Measurements from ENCODE around the gene RPL36. TPM values are rescaled to one million over a fixed set of nuclear protein-coding genes. Genes with fewer than 3 reads are reported as not detected.

RPL36 gene
- polyA plus RNA-seq, 1 of the 3 experiments (the other 2 are of a cell fraction): 1,383 TPM

- TF ChIP-seq ZBTB33 (IDR thresholded peaks at IDR 0.05; ENCODE audit: borderline replicate concordance, low read depth) (no peak), REST (IDR thresholded peaks at IDR 0.05; ENCODE audit: low read depth, low read length) (no peak), SIN3A (IDR thresholded peaks at IDR 0.05; ENCODE audit: borderline replicate concordance, low read depth, low read length) (no peak), CHD2 (IDR thresholded peaks at IDR 0.05; ENCODE audit: low read length, partially characterized antibody) (no peak)
Observed at GRCh38 chr19:5652261-5652660, 37.8 kb upstream of the RPL36 start (continued).

- Histone ChIP-seq H3K4me3 (ENCODE audit: low read depth in 2 of 2, low read length in 1 of 2) (no peak overlapping the region), H3F3A (replicated peaks; ENCODE audit: insufficient read depth) (peaks cover 5% of the 10 kb centered on the region), H3K9me3 (no peaks in the 10 kb centered on the region), H3K9ac (no peak overlapping the region), H3K4me2 (no peak overlapping the region), H4K20me1 (ENCODE audit: insufficient read depth) (no peaks in the 10 kb centered on the region), H2AFZ (ENCODE audit: low read depth) (no peak overlapping the region), H3K9me2 (no peaks in the 10 kb centered on the region), H3K79me2 (ENCODE audit: insufficient read depth) (peaks cover 13% of the 10 kb centered on the region; the same call in 1 of the 2 replicates), H3K27me3 (ENCODE audit: insufficient read depth) (no peaks in the 10 kb centered on the region), H3K4me1 (ENCODE audit: control insufficient read depth in 1 of 2, insufficient read depth in 2 of 2, low read depth in 1 of 2, low read length in 1 of 2) (no peaks in the 10 kb centered on the region), H3K27ac (ENCODE audit: low read depth in 2 of 2, low read length in 1 of 2) (no peak overlapping the region), H3K36me3 (replicated peaks in 1 of 2; ENCODE audit: control insufficient read depth in 1 of 2, insufficient read depth in 2 of 2, low read length in 1 of 2) (peaks cover 55 to 56% of the 10 kb centered on the region in 2 experiments)
- TF ChIP-seq TCF12 (IDR thresholded peaks at IDR 0.05) (no peak), FOXJ3 (CRISPR knock-in tag; IDR thresholded peaks at IDR 0.05) (no peak), RAD21 (IDR thresholded peaks at IDR 0.05; ENCODE audit: low read length) (no peak), RCOR1 (IDR thresholded peaks at IDR 0.05; ENCODE audit: low read length) (no peak), USF1 (IDR thresholded peaks at IDR 0.05; ENCODE audit: borderline replicate concordance, low read depth) (no peak), IRF3 (IDR thresholded peaks at IDR 0.05; ENCODE audit: low read depth, low read length) (no peak), CHD2 (IDR thresholded peaks at IDR 0.05; ENCODE audit: low read length, partially characterized antibody) (no peak), SIN3A (IDR thresholded peaks at IDR 0.05; ENCODE audit: borderline replicate concordance, low read depth, low read length) (no peak), GATA2 (CRISPR knock-in tag; IDR thresholded peaks at IDR 0.05) (no peak), JUND (IDR thresholded peaks at IDR 0.05) (no peak), USF2 (IDR thresholded peaks at IDR 0.05; ENCODE audit: borderline replicate concordance, low read depth, low read length) (no peak)
- DNase-seq: no peak
- POLR2A ChIA-PET: no interaction called here
- 93% methylated on average over 5 of the region's 5 CpGs for WGBS (ENCODE audit: low lambda C conversion rate)
- CTCF ChIA-PET: interaction anchor here (1.0 to 1.4 kb wide), 3 partner anchors 10 to 35 kb away, joined by 3 to 4 read pairs (median 3); partner anchors contain the start of gene RPL36
Observed at GRCh38 chr19:5654931-5655330, 35.2 kb upstream of the RPL36 start.
